OCI-LY1 (cell line): ENCODE results near the gene GABRA5.

ENCODE experiments used
- H2AFZ ChIP-seq: fragments of 200-600 bp; sonication (generic), shearing (Covaris generic); 2 replicates; pipeline ENCODE4 v1.6.0; 2014; ENCODE audit warnings: antibody characterized with exemption, mild to moderate bottlenecking, low read length
- H3F3A ChIP-seq: fragments of 200-600 bp; sonication (generic), shearing (Covaris generic); 2 replicates; pipeline ENCODE4 v1.6.0; 2014; ENCODE audit warnings: mild to moderate bottlenecking, antibody characterized with exemption, low read length, moderate library complexity; ENCODE audit not compliant: insufficient read depth
- H3K27ac ChIP-seq: fragments of 200-600 bp; sonication (generic); 2 replicates; pipeline ENCODE4 v1.5.1; 2014; ENCODE audit warnings: low read length, mixed run types, mild to moderate bottlenecking, low read depth; ENCODE audit not compliant: poor library complexity, severe bottlenecking
- H3K27me3 ChIP-seq: fragments of 200-600 bp; sonication (generic); 2 replicates; pipeline ENCODE4 v1.6.0; 2014; ENCODE audit warnings: antibody characterized with exemption, mild to moderate bottlenecking, low read length, moderate library complexity; ENCODE audit not compliant: insufficient read depth
- H3K36me3 ChIP-seq: fragments of 200-600 bp; sonication (generic); 2 replicates; pipeline ENCODE4 v1.6.1; 2014; ENCODE audit warnings: mild to moderate bottlenecking, antibody characterized with exemption, low read length, moderate library complexity, mixed read lengths; ENCODE audit not compliant: insufficient read depth
- H3K4me1 ChIP-seq: fragments of 200-600 bp; sonication (generic); 2 replicates; pipeline ENCODE4 v1.5.1; 2014; ENCODE audit warnings: mild to moderate bottlenecking, low read length, moderate library complexity; ENCODE audit not compliant: insufficient read depth, severe bottlenecking
- H3K4me2 ChIP-seq: fragments of 200-600 bp; sonication (generic), shearing (Covaris generic); 2 replicates; pipeline ENCODE4 v1.6.1; 2014; ENCODE audit warnings: low read length
- H3K4me3 ChIP-seq: fragments of 200-600 bp; sonication (generic); 2 replicates; pipeline ENCODE4 v1.5.1; 2014; ENCODE audit warnings: low read length, low read depth, mild to moderate bottlenecking, mixed read lengths; ENCODE audit not compliant: poor library complexity, severe bottlenecking
- H3K79me2 ChIP-seq: fragments of 200-600 bp; shearing (Covaris generic); 2 replicates; pipeline ENCODE4 v1.6.1; 2016; ENCODE audit warnings: mixed run types, low read length, mixed read lengths; ENCODE audit not compliant: insufficient read depth
- H3K9ac ChIP-seq: fragments of 200-600 bp; sonication (generic), shearing (Covaris generic); 2 replicates; pipeline ENCODE4 v1.6.1; 2014; ENCODE audit warnings: mild to moderate bottlenecking, low read length, mixed read lengths
- H3K9me2 ChIP-seq: fragments of 200-600 bp; sonication (generic), shearing (Covaris generic); 2 replicates; pipeline ENCODE4 v1.6.1; 2014; ENCODE audit warnings: low read depth, mild to moderate bottlenecking, low read length, mixed read lengths
- H3K9me3 ChIP-seq: fragments of 200-600 bp; shearing (Covaris generic); 2 replicates; pipeline ENCODE4 v1.6.1; 2014; ENCODE audit warnings: low read length, mixed read lengths
- H4K20me1 ChIP-seq: fragments of 200-600 bp; sonication (generic), shearing (Covaris generic); 2 replicates; pipeline ENCODE4 v1.6.0; 2016; ENCODE audit warnings: mild to moderate bottlenecking, low read length; ENCODE audit not compliant: insufficient read depth
- EZH2 ChIP-seq: fragments of 200-600 bp; sonication (generic), shearing (Covaris generic); IDR thresholded peaks from 2 replicates; pipeline ENCODE4 v1.8.0; 2017; ENCODE audit warnings: borderline replicate concordance, mixed run types, mild to moderate bottlenecking, antibody characterized with exemption, low read length, moderate library complexity, mixed read lengths
- TF ChIP-seq, protein P1 (sequence below): fragments of 200-600 bp; sonication (generic), shearing (Covaris generic); IDR thresholded peaks from 2 replicates; pipeline ENCODE4 v1.5.1; 2017; ENCODE audit warnings: mild to moderate bottlenecking, antibody characterized with exemption, low read length, moderate library complexity, mixed read lengths

GABRA5 gene

GRCh38 chr15:26852980-26853379 is 13.9 kb upstream of the GABRA5 start:
- Histone ChIP-seq H3K27ac (no peak overlapping the region), H3K4me1 (no peaks in the 10 kb centered on the region), H3K9ac (no peak overlapping the region), H3F3A (no peaks in the 10 kb centered on the region), H3K4me3 (no peak overlapping the region), H3K4me2 (no peak overlapping the region), H3K36me3 (no peaks in the 10 kb centered on the region), H3K79me2 (no peaks in the 10 kb centered on the region), H2AFZ (no peak overlapping the region), H4K20me1 (no peaks in the 10 kb centered on the region), H3K9me3 (no peaks in the 10 kb centered on the region), H3K27me3 (no peaks in the 10 kb centered on the region), H3K9me2 (no peaks in the 10 kb centered on the region)
- no peak for TF ChIP-seq EZH2
- TF ChIP-seq, protein P1, sequence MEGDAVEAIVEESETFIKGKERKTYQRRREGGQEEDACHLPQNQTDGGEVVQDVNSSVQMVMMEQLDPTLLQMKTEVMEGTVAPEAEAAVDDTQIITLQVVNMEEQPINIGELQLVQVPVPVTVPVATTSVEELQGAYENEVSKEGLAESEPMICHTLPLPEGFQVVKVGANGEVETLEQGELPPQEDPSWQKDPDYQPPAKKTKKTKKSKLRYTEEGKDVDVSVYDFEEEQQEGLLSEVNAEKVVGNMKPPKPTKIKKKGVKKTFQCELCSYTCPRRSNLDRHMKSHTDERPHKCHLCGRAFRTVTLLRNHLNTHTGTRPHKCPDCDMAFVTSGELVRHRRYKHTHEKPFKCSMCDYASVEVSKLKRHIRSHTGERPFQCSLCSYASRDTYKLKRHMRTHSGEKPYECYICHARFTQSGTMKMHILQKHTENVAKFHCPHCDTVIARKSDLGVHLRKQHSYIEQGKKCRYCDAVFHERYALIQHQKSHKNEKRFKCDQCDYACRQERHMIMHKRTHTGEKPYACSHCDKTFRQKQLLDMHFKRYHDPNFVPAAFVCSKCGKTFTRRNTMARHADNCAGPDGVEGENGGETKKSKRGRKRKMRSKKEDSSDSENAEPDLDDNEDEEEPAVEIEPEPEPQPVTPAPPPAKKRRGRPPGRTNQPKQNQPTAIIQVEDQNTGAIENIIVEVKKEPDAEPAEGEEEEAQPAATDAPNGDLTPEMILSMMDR = no peak

GRCh38 chr15:26854435-26854834 is 12.4 kb upstream of the GABRA5 start:
- Histone ChIP-seq H3K9me2 (no peaks in the 10 kb centered on the region), H3K36me3 (no peaks in the 10 kb centered on the region), H3K4me3 (no peak overlapping the region), H3K9me3 (no peaks in the 10 kb centered on the region), H3K79me2 (no peaks in the 10 kb centered on the region), H3K27me3 (no peaks in the 10 kb centered on the region), H3K4me2 (no peak overlapping the region), H2AFZ (no peak overlapping the region), H3K27ac (no peak overlapping the region), H3F3A (no peaks in the 10 kb centered on the region), H4K20me1 (no peaks in the 10 kb centered on the region), H3K9ac (no peak overlapping the region), H3K4me1 (no peaks in the 10 kb centered on the region)
- no peak for TF ChIP-seq EZH2
- TF ChIP-seq, protein P1 = no peak

DNA sequence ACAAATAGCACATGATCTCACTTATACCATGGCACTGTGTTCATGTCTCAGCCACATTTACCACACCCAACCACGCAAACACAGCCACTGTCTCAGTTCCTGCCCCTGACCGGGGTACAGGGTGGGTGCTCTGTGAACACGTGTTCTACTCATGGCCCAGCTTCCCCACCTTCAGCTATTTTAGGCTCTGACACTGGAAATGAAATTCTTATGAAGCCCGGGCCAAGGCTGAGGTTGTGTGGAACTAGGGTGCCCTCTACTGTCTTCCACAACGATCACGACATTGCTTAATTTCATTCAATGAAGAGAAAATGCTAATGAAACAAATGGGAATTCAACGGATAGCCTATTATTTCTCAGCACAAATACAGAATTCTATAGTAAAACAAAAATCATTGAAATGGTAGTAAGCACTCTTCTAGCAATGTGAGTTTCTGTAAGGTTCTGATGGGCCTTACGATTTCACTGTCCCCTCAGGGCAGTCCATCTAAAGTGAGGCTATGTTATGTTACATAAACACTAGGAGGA is 2.1 kb upstream of the GABRA5 start:
- Histone ChIP-seq H3K9me3 (no peaks in the 10 kb centered on the region), H3K4me3 (no peak overlapping the region), H3F3A (no peaks in the 10 kb centered on the region), H2AFZ (no peak overlapping the region), H3K9me2 (no peaks in the 10 kb centered on the region), H3K36me3 (no peaks in the 10 kb centered on the region), H3K4me2 (no peak overlapping the region), H3K79me2 (no peaks in the 10 kb centered on the region), H3K27me3 (no peaks in the 10 kb centered on the region), H3K27ac (no peak overlapping the region), H4K20me1 (no peaks in the 10 kb centered on the region), H3K4me1 (no peaks in the 10 kb centered on the region), H3K9ac (no peak overlapping the region)
- TF ChIP-seq, protein P1 = peak; percentile 74
- no peak for TF ChIP-seq EZH2
